IgD-negative memory B cell (primary cell): ENCODE results near the gene S1PR2. TPM values are rescaled to one million over a fixed set of nuclear protein-coding genes. Genes with fewer than 3 reads are reported as not detected.

Experiments
- H3K27ac Mint-ChIP-seq, 3 donors: one replicate each; pipeline ENCODE4 v1.8.0; 2020 to 2022; ENCODE audit warnings: mild to moderate bottlenecking in 3 of 3, mixed read lengths in 3 of 3, moderate library complexity in 1 of 3
- H3K27me3 Mint-ChIP-seq: one replicate; pipeline ENCODE4 v1.8.0; 2021; ENCODE audit warnings: mixed read lengths
- H3K36me3 Mint-ChIP-seq: one replicate; pipeline ENCODE4 v1.8.0; 2020; ENCODE audit warnings: mild to moderate bottlenecking, mixed read lengths
- H3K4me1 Mint-ChIP-seq, 3 donors: one replicate each; pipeline ENCODE4 v1.8.0; 2020 to 2022; ENCODE audit warnings: mixed read lengths in 3 of 3, mild to moderate bottlenecking in 1 of 3
- H3K4me3 Mint-ChIP-seq, 4 donors: one replicate each; pipeline ENCODE4 v1.8.0; 2020 to 2022; ENCODE audit warnings: mild to moderate bottlenecking in 4 of 4, mixed read lengths in 4 of 4, moderate library complexity in 3 of 4
- H3K9me3 Mint-ChIP-seq, 3 donors: one replicate each; pipeline ENCODE4 v1.8.0; 2020 to 2021; ENCODE audit warnings: mixed read lengths in 3 of 3, mild to moderate bottlenecking in 1 of 3
- polyA plus RNA-seq: library from polyadenylated mRNA; unstranded; fragments of 300-500 nt; fragmentation: Illumina TruSeq; gene quantifications from one replicate; pipeline ENCODE4 v1.2.3, GENCODE V29; 2021

The S1PR2 gene
- polyA plus RNA-seq, 1 donor from 2014 or later, result 0.20 TPM

- peaks cover 0 to 2% (median 0%) of the 10 kb centered on the region in 3 donors for H3K4me1 Mint-ChIP-seq
- H3K9me3 Mint-ChIP-seq, result no peaks in the 10 kb centered on the region
- peaks cover 1% of the 10 kb centered on the region for H3K36me3 Mint-ChIP-seq
- H3K27ac Mint-ChIP-seq, result no peak overlapping the region
- H3K4me3 Mint-ChIP-seq, result no peak overlapping the region
- H3K27me3 Mint-ChIP-seq, result no peaks in the 10 kb centered on the region
Observed at GRCh38 chr19:10173527-10173926, 57.6 kb downstream of the S1PR2 start.

Other genes with a start within 250 kb of the S1PR2 start
- gene COL5A3, start 220.8 kb downstream of the S1PR2 start, polyA plus RNA-seq, result not detected
- gene RDH8, start 217.8 kb downstream of the S1PR2 start, polyA plus RNA-seq, result not detected
- 63.2 TPM for gene SHFL, start 145.0 kb downstream of the S1PR2 start, polyA plus RNA-seq
- 1.3 TPM for gene ANGPTL6, start 128.7 kb downstream of the S1PR2 start, polyA plus RNA-seq
- 37.5 TPM for gene PPAN, start 125.0 kb downstream of the S1PR2 start, polyA plus RNA-seq
- gene P2RY11, start 119.6 kb downstream of the S1PR2 start, polyA plus RNA-seq, result 3.3 TPM
- gene EIF3G, start 111.4 kb downstream of the S1PR2 start, polyA plus RNA-seq, result 214 TPM
- 74.6 TPM for gene DNMT1, start 36.4 kb downstream of the S1PR2 start, polyA plus RNA-seq
- 48.8 TPM for gene MRPL4, start 20.9 kb upstream of the S1PR2 start, polyA plus RNA-seq
- gene ICAM1, start 39.8 kb upstream of the S1PR2 start, polyA plus RNA-seq, result 9.2 TPM
- 0.81 TPM for gene ICAM4, start 55.6 kb upstream of the S1PR2 start, polyA plus RNA-seq
- gene ICAM5, start 58.6 kb upstream of the S1PR2 start, polyA plus RNA-seq, result not detected
- 2.6 TPM for gene ZGLP1, start 78.5 kb upstream of the S1PR2 start, polyA plus RNA-seq
- gene FDX2, start 84.7 kb upstream of the S1PR2 start, polyA plus RNA-seq, result 12.8 TPM
- gene RAVER1, start 102.2 kb upstream of the S1PR2 start, polyA plus RNA-seq, result 25.9 TPM
- 230 TPM for gene ICAM3, start 108.3 kb upstream of the S1PR2 start, polyA plus RNA-seq
- gene TYK2, start 149.2 kb upstream of the S1PR2 start, polyA plus RNA-seq, result 69.0 TPM
- 78.8 TPM for gene CDC37, start 172.2 kb upstream of the S1PR2 start, polyA plus RNA-seq
- 2.9 TPM for gene PDE4A, start 189.2 kb upstream of the S1PR2 start, polyA plus RNA-seq